SK-N-SH (cell line): Measurements from ENCODE around the gene MYO7A. TPM values are rescaled to one million over a fixed set of nuclear protein-coding genes. Genes with fewer than 3 reads are reported as not detected.

ENCODE experiments used
- CTCF ChIA-PET: fragments of 300-600, 350-600 bp; formaldehyde crosslinking; extraction: SDS; loops from one replicate; lab custom pipeline; 2021; lab: Yijun Ruan, JAX
- POLR2A ChIA-PET: fragments of 350-600 bp; sonication (Branson Sonifier 250); formaldehyde crosslinking; extraction: SDS; loops from one replicate; lab custom pipeline; 2020; ENCODE audit warnings: antibody characterized with exemption, inconsistent platforms; lab: Yijun Ruan, JAX
- DNase-seq: peaks from one replicate; pipeline ENCODE4 v3.0.0; 2012
- H2AFZ ChIP-seq: fragments of 200-600 bp; sonication (generic); 2 replicates; pipeline ENCODE4 v1.8.1; 2016; ENCODE audit warnings: antibody characterized with exemption, mild to moderate bottlenecking, low read depth
- H3F3A ChIP-seq: fragments of 200-600 bp; sonication (generic); replicated peaks from 2 replicates; pipeline ENCODE3; 2016; ENCODE audit warnings: antibody characterized with exemption, mild to moderate bottlenecking; ENCODE audit not compliant: insufficient read depth
- H3K27ac ChIP-seq, 2 experiments: fragments of 200-500 bp in 1 of 2; fragments of 200-600 bp in 1 of 2; sonication (Bioruptor generic) in 1 of 2; sonication (generic), shearing (Covaris generic) in 1 of 2; 2 replicates each; pipeline versions ENCODE4 v1.5.1 to v1.6.1; 2014 to 2016; ENCODE audit warnings: low read depth in 2 of 2, inconsistent platforms in 1 of 2, low read length in 1 of 2, mild to moderate bottlenecking in 1 of 2, mixed read lengths in 1 of 2
- H3K27me3 ChIP-seq: fragments of 200-600 bp; sonication (generic), shearing (Covaris generic); 2 replicates; pipeline ENCODE4 v1.6.1; 2016; ENCODE audit warnings: mixed run types; ENCODE audit not compliant: insufficient read depth
- H3K36me3 ChIP-seq, 2 experiments: fragments of 200-500 bp in 1 of 2; fragments of 200-600 bp in 1 of 2; sonication (Bioruptor generic) in 1 of 2; sonication (generic) in 1 of 2; replicated peaks in 1 of 2; 2 replicates each; pipeline versions ENCODE3 to v1.5.1; 2014 to 2016; ENCODE audit warnings: low read length in 1 of 2, mild to moderate bottlenecking in 1 of 2; ENCODE audit not compliant: insufficient read depth in 2 of 2, control insufficient read depth in 1 of 2
- H3K4me1 ChIP-seq, 2 experiments: fragments of 200-500 bp in 1 of 2; fragments of 200-600 bp in 1 of 2; sonication (Bioruptor generic) in 1 of 2; sonication (generic), shearing (Covaris generic) in 1 of 2; 2 replicates each; pipeline versions ENCODE4 v1.5.1 to v1.6.1; 2014 to 2016; ENCODE audit warnings: low read depth in 1 of 2, low read length in 1 of 2, mixed run types in 1 of 2; ENCODE audit not compliant: insufficient read depth in 2 of 2, control insufficient read depth in 1 of 2
- H3K4me2 ChIP-seq: fragments of 200-600 bp; sonication (generic), shearing (Covaris generic); 2 replicates; pipeline ENCODE4 v1.6.1; 2017; ENCODE audit warnings: mixed run types
- H3K4me3 ChIP-seq, 2 experiments: fragments of 200-500 bp in 1 of 2; fragments of 200-600 bp in 1 of 2; sonication (Bioruptor generic) in 1 of 2; sonication (generic), shearing (Covaris generic) in 1 of 2; 2 replicates each; pipeline versions ENCODE4 v1.5.1 to v1.8.1; 2014 to 2016; ENCODE audit warnings: low read depth in 2 of 2, inconsistent platforms in 1 of 2, low read length in 1 of 2, mild to moderate bottlenecking in 1 of 2, mixed read lengths in 1 of 2, moderate library complexity in 1 of 2
- H3K79me2 ChIP-seq: fragments of 200-600 bp; sonication (generic); 2 replicates; pipeline ENCODE4 v1.8.1; 2017; ENCODE audit warnings: mild to moderate bottlenecking; ENCODE audit not compliant: insufficient read depth
- H3K9ac ChIP-seq: fragments of 200-600 bp; sonication (generic); 2 replicates; pipeline ENCODE4 v1.6.1; 2017; ENCODE audit warnings: mixed run types
- H3K9me2 ChIP-seq: fragments of 200-600 bp; sonication (generic); 2 replicates; pipeline ENCODE4 v1.6.1; 2017; ENCODE audit warnings: mixed run types
- H3K9me3 ChIP-seq: fragments of 200-600 bp; sonication (generic); 2 replicates; pipeline ENCODE4 v1.6.1; 2017; ENCODE audit warnings: mixed run types, mild to moderate bottlenecking, moderate library complexity
- H4K20me1 ChIP-seq: fragments of 200-600 bp; sonication (generic); 2 replicates; pipeline ENCODE4 v1.6.1; 2017; ENCODE audit warnings: mild to moderate bottlenecking, mixed run types; ENCODE audit not compliant: insufficient read depth
- CHD2 ChIP-seq: fragments of 150-350 bp; IDR thresholded peaks from 2 replicates; pipeline ENCODE4 v1.6.1; 2018; ENCODE audit warnings: low read length; ENCODE audit not compliant: partially characterized antibody
- ELF1 ChIP-seq: IDR thresholded peaks from 2 replicates; pipeline ENCODE4 v1.4.0; 2012
- FOSL2 ChIP-seq: IDR thresholded peaks from 2 replicates; pipeline ENCODE4 v1.4.0; 2012; ENCODE audit warnings: low read depth, mild to moderate bottlenecking, moderate library complexity, borderline replicate concordance
- FOXM1 ChIP-seq: IDR thresholded peaks from 2 replicates; pipeline ENCODE4 v1.4.0; 2012; ENCODE audit warnings: low read depth, mild to moderate bottlenecking
- MEF2A ChIP-seq: IDR thresholded peaks from 2 replicates; pipeline ENCODE4 v1.4.0; 2012; ENCODE audit warnings: low read depth, borderline replicate concordance
- NRF1 ChIP-seq: IDR thresholded peaks from 2 replicates; pipeline ENCODE4 v1.6.1; 2012; ENCODE audit warnings: low read depth, mild to moderate bottlenecking, low read length
- POLR2AphosphoS5 ChIP-seq: IDR thresholded peaks from 2 replicates; pipeline ENCODE4 v1.6.1; 2012; ENCODE audit warnings: low read depth, low read length
- RXRA ChIP-seq: IDR thresholded peaks from 2 replicates; pipeline ENCODE4 v1.4.0; 2012; ENCODE audit warnings: low read depth, mild to moderate bottlenecking, borderline replicate concordance
- SMC3 ChIP-seq: IDR thresholded peaks from 2 replicates; pipeline ENCODE4 v1.6.1; 2012; ENCODE audit warnings: low read depth, low read length, improper control_type of control experiment
- TEAD4 ChIP-seq: IDR thresholded peaks from 2 replicates; pipeline ENCODE4 v1.4.0; 2012; ENCODE audit warnings: mild to moderate bottlenecking, borderline replicate concordance; ENCODE audit not compliant: insufficient read depth
- WGBS: methylation state at CpG from one replicate; pipeline ENCODE4 v1.1.6; 2017; ENCODE audit warnings: low lambda C conversion rate; 5-methylcytosine and 5-hydroxymethylcytosine counted together
- polyA plus RNA-seq, 3 experiments: library from polyadenylated mRNA; depleted of rRNA; stranded (reverse); fragments of >200 nt; gene quantifications; 2 replicates each; pipeline ENCODE4 v1.2.3, GENCODE V29; 2012
- TF ChIP-seq, protein P1 (sequence below): IDR thresholded peaks from 2 replicates; pipeline ENCODE4 v1.6.1; 2012; ENCODE audit warnings: mild to moderate bottlenecking, low read depth, low read length, moderate library complexity
- TF ChIP-seq, protein P2 (sequence below): IDR thresholded peaks from 2 replicates; pipeline ENCODE4 v1.4.0; 2012; ENCODE audit warnings: low read depth, borderline replicate concordance
- TF ChIP-seq, protein P3 (sequence below): IDR thresholded peaks from 2 replicates; pipeline ENCODE4 v1.4.0; 2012; ENCODE audit warnings: low read depth

MYO7A gene
- polyA plus RNA-seq, 1 of the 3 experiments (the other 2 are of a cell fraction): 0.08 TPM

DNA sequence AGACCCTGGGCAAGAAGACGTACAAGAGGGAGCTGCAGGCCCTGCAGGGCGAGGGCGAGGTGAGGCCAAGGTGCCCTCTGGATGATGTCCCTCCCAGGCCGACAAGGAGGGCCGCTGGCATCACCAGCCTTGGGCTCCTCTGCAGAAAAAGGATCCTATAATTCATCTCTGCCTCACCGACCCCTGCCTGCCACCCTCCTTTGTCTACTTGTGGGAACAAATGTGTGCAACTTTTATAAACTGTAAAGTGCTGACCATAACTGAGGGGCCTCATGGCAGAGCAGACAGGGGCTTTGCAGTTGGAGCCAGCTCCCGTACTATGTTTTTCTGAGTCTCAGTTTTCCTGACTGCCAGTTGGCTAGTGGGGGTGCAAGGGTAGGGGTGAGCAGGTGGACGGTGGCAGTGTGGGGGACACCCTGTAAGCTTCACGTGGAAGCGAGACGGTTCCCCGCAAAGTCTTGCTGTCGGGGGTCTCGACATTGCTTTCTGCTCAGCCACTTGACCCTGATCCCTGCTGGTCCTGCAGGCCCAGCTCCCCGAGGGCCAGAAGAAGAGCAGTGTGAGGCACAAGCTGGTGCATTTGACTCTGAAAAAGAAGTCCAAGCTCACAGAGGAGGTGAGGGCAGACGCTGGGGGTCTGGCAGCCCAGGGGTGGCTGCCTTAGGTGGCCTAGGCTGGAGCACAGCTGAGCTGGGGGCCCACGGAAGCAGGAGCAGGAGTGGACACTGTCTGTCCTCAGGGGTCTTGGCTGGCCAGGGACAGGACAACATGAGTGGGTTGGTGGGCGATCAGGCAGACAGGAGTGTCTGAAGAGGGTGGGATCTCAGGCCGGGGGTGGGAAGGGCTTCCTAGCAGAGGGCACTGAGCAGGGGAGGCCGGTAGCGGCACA is 54.7 kb downstream of the MYO7A start (continued):
- TF ChIP-seq, protein P1, sequence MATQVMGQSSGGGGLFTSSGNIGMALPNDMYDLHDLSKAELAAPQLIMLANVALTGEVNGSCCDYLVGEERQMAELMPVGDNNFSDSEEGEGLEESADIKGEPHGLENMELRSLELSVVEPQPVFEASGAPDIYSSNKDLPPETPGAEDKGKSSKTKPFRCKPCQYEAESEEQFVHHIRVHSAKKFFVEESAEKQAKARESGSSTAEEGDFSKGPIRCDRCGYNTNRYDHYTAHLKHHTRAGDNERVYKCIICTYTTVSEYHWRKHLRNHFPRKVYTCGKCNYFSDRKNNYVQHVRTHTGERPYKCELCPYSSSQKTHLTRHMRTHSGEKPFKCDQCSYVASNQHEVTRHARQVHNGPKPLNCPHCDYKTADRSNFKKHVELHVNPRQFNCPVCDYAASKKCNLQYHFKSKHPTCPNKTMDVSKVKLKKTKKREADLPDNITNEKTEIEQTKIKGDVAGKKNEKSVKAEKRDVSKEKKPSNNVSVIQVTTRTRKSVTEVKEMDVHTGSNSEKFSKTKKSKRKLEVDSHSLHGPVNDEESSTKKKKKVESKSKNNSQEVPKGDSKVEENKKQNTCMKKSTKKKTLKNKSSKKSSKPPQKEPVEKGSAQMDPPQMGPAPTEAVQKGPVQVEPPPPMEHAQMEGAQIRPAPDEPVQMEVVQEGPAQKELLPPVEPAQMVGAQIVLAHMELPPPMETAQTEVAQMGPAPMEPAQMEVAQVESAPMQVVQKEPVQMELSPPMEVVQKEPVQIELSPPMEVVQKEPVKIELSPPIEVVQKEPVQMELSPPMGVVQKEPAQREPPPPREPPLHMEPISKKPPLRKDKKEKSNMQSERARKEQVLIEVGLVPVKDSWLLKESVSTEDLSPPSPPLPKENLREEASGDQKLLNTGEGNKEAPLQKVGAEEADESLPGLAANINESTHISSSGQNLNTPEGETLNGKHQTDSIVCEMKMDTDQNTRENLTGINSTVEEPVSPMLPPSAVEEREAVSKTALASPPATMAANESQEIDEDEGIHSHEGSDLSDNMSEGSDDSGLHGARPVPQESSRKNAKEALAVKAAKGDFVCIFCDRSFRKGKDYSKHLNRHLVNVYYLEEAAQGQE: no peak

DNA sequence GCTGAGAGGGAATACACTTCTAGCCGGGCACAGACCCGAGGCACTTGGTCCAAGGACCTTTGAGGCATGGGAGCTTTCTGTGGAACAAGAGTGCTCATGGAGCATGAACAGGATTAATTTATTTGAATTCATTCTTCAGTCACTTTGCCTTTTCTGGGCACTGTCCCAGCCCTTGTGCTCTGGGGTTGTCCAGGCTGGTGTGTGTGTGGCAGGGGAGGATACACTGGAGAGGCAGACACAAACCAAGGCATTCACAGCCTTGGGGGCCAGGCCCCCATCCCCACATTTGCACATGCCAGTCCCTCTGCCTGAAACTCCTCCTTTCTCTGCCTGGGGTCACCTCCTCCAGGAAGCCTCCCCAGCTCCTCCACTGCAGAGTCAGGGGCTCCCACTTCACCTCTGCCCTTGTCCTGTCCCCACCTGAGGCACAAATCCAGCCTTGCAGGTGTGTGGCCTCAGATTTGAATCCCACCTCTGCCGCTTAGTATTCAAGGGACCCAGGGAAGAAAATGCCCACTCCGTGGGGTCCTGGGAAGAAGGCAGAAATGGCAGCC is 55.5 kb downstream of the MYO7A start:
- TF ChIP-seq POLR2AphosphoS5 (no peak), ELF1 (no peak), SMC3 (no peak), MEF2A (no peak), FOXM1 (no peak), CHD2 (no peak), TEAD4 (no peak), RXRA (no peak), FOSL2 (no peak), NRF1 (no peak)
- TF ChIP-seq, protein P2, sequence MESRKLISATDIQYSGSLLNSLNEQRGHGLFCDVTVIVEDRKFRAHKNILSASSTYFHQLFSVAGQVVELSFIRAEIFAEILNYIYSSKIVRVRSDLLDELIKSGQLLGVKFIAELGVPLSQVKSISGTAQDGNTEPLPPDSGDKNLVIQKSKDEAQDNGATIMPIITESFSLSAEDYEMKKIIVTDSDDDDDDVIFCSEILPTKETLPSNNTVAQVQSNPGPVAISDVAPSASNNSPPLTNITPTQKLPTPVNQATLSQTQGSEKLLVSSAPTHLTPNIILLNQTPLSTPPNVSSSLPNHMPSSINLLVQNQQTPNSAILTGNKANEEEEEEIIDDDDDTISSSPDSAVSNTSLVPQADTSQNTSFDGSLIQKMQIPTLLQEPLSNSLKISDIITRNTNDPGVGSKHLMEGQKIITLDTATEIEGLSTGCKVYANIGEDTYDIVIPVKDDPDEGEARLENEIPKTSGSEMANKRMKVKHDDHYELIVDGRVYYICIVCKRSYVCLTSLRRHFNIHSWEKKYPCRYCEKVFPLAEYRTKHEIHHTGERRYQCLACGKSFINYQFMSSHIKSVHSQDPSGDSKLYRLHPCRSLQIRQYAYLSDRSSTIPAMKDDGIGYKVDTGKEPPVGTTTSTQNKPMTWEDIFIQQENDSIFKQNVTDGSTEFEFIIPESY: no peak
- TF ChIP-seq, protein P3, sequence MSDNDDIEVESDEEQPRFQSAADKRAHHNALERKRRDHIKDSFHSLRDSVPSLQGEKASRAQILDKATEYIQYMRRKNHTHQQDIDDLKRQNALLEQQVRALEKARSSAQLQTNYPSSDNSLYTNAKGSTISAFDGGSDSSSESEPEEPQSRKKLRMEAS: no peak
- Histone ChIP-seq H3K4me1 (no peaks in the 10 kb centered on the region; a peak in 1 of 4 replicates), H3K9me2 (no peaks in the 10 kb centered on the region), H2AFZ (no peak overlapping the region), H3K4me2 (no peak overlapping the region), H3K9ac (no peak overlapping the region), H3K27ac (no peak overlapping the region), H3K9me3 (no peaks in the 10 kb centered on the region), H4K20me1 (no peaks in the 10 kb centered on the region), H3K79me2 (no peaks in the 10 kb centered on the region), H3K4me3 (no peak overlapping the region), H3K27me3 (no peaks in the 10 kb centered on the region), H3K36me3 (no peaks in the 10 kb centered on the region), H3F3A (no peaks in the 10 kb centered on the region)
- ChIA-PET POLR2A (no interaction called here), CTCF (interaction anchor here (0.6 to 11.8 kb wide), 3 partner anchors 57 to 365 kb away, joined by 3 to 270 read pairs (median 4); partner anchors contain the start of gene MYO7A)
- WGBS: 79% methylated on average over 4 of the region's 4 CpGs
- no peak for DNase-seq
